Activated CD4-positive, alpha-beta T cell treated with anti-CD3 and anti-CD28 coated beads, Interleukin-2, Interleukin-6, amounts not matched to agents 100 ng/mL and 50 ng/mL, durations not matched to agents 16 hours and 8 hours (primary cell): Measurements from ENCODE around the gene HACL1.

Experiments used
- DNase-seq: peaks from one replicate; pipeline ENCODE4 v3.0.0-alpha.2; 2020

Gene HACL1

GRCh38 chr3:15521573-15521965 is 79.8 kb downstream of the HACL1 start, which contains the start of gene COLQ:
Gene COLQ, minus strand, starts transcription at chr3:15521706. Its CDS starts 81 bp downstream, at chr3:15521625.
- DNase-seq = no peak

- DNase-seq = no peak
Observed at GRCh38 chr3:15520804-15521572, 80.4 kb downstream of the HACL1 start.

- DNase-seq = no peak
Observed at GRCh38 chr3:15520185-15520584, 81.2 kb downstream of the HACL1 start.

GRCh38 chr3:15519096-15519495 is 82.3 kb downstream of the HACL1 start:
- DNase-seq = no peak

GRCh38 chr3:15514663-15515340 is 86.6 kb downstream of the HACL1 start:
- DNase-seq = no peak

GRCh38 chr3:15513810-15514662 is 87.3 kb downstream of the HACL1 start:
- no peak for DNase-seq

- DNase-seq = no peak
Observed at GRCh38 chr3:15513116-15513515, 88.3 kb downstream of the HACL1 start.

- no peak for DNase-seq
Observed at GRCh38 chr3:15512166-15512565, 89.2 kb downstream of the HACL1 start.

- DNase-seq = no peak
Observed at GRCh38 chr3:15511156-15511555, 90.2 kb downstream of the HACL1 start.
